ENCODE data around the gene PIK3CD.
A peak's percentile ranks its signal among the peaks of the same experiment; 100 is the strongest.
"Not testable (repeated sequence)": the region's sequence is repeated elsewhere in the genome, so short reads cannot be mapped to it uniquely, and the experiment has no call there.

The PIK3CD gene

DNA sequence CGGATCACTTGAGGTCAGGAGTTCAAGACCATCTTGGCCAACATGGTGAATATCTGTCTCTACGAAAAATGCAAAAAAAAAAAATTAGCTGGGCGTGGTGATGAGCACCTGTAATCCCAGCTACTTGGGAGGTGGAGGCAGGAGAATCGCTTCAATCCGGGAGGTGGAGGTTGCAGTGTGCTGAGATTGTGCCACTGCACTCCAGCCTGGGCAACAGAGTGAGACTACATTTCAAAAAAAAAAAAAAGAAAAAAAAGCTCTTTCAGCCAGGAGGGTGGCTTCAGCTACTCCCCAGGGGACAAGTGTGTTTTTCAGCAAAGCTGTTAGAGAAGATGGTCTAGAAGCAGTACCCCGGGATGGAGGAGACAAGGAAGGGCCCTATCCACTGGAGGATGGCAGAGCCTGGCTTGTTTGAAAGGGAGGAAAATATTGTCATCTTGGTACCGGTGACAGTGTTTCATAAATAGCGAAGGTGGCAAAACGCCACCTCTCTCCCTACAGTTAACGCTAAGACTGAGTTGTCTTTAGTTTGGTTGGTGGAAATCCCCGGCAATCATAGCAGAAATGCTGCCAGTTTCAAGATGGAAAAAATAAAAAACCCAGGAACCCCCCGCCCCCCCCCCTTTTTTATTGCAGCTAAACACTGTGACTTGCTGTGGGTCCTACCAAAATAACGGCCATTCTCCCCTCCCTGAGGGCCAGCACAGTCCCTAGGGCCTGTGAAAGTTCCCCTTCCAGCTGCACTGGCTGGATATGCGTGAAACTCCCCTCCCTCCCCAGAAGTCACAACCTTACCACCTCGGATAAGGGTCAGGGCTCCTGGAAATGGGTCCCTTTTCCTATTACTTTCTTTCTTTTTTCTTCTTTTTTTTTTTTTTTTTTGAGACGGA, 3.5 kb downstream of the PIK3CD start:
- no peak for DNase-seq

- DNase-seq = peak; percentile 53
Observed at GRCh38 chr1:9655836-9656235, 4.3 kb downstream of the PIK3CD start.

GRCh38 chr1:9657521-9658032, 6.0 kb downstream of the PIK3CD start:
- DNase-seq = no peak

GRCh38 chr1:9658199-9658598, 6.7 kb downstream of the PIK3CD start:
- DNase-seq = no peak

GRCh38 chr1:9659328-9659727, 7.8 kb downstream of the PIK3CD start:
- DNase-seq = peak; percentile 76

DNA sequence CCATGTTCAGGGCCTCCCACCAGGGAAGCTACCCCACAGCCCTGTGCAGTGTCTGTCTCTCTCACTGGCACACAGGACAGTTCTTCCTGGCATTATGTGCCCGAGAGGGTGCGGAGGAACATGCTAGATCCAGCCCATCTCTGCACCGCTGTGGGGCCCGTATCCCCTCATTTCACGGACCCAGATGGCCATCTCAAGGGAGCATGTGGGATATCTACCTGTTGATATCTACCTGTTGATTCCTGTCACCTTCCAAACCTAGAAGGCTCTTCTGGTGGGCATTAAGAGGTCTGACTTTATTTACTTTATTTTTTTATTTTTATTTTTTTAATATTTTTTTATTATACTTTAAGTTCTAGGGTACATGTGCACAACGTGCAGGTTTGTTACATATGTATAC, 11.7 kb downstream of the PIK3CD start:
- no peak for DNase-seq

DNA sequence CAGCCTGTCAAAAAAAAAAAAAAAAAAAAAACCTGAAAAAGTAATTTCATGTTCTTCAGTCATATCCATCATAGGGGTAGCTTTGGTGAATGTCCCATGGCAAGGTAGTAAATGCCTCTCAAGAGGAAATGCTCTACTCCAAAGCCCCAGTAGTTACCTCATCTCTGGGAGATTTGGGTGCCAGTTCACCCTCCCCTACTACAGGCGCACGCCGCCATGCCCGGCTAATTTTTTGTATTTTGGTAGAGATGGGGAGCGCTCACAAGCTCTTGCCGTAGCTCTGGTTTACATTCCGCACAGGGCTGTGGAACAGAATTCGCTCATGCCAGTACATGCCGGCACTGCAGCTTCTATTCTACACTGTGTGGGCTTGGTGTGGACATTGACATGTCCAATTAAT, 13.7 kb downstream of the PIK3CD start:
- DNase-seq = no peak

- no peak for DNase-seq
Observed at GRCh38 chr1:9668080-9668479, 16.5 kb downstream of the PIK3CD start.

GRCh38 chr1:9670085-9670484, 18.6 kb downstream of the PIK3CD start:
- peak; percentile 87 for DNase-seq

GRCh38 chr1:9671377-9672140, 20.0 kb downstream of the PIK3CD start:
- DNase-seq = no peak

DNA sequence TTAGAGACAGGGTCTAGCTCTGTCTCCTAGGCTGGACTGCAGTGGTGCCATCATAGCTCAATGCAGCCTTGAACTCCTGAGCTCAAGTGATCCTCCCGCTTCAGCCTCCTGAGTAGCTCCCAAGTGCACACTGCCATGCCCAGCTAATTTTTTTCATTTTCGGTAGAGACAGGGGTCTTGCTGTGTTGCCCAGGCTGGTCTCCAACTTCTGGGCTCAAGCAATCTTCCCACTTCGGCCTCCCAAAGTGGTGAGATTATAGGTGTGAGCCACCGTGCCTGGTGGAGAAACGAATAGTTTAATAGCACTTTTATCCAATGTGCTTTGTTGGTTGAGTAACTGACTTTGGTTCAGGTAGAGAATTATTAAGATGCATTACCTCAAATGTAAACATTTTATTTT, 20.9 kb downstream of the PIK3CD start:
- no peak for DNase-seq

DNA sequence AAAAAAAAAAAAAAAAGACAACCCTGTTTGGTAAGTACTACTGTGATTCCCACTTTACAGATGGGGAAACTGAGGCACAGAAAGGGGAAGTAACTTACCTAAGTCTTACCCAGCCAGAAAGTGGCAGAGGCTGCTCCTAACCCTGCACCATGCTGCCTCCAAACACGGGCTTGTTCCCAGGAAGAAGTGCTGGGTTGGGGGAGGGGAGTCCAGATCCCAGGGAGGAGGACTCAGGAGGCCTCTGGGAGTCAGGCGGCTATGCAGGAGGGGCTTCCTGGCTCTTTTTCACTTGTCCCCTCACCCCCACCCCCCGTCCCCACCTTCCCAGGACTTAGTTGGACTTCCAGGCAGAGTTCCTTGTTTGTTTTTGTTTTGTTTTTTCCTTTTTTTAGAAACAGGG, 23.9 kb downstream of the PIK3CD start:
- DNase-seq = no peak

- DNase-seq = not testable (repeated sequence)
Observed at GRCh38 chr1:9676128-9676527, 24.6 kb downstream of the PIK3CD start.

GRCh38 chr1:9676815-9677393, 25.4 kb downstream of the PIK3CD start:
- no peak for DNase-seq

DNA sequence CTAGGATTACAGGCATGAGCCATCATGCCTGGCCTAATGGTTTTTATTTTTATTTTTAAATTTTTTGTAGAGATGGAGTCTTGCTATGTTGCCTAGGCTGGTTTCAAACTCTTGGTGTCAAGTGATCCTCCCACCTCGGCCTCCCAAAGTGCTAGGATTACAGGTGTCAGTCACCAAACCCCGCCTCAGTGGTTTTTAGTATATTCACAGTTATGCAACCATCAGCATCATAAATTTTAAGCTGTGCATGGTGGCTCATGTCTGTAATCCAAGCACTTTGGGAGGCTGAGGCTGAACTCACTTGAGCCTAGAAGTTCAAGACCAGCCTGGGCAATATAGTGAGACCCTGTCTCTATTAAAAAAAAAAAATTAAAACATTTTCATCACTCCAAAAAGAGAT, 28.6 kb downstream of the PIK3CD start:
- no peak for DNase-seq

GRCh38 chr1:9680828-9681227, 29.3 kb downstream of the PIK3CD start:
- no peak for DNase-seq

GRCh38 chr1:9684801-9685200, 33.3 kb downstream of the PIK3CD start:
- DNase-seq = no peak

DNA sequence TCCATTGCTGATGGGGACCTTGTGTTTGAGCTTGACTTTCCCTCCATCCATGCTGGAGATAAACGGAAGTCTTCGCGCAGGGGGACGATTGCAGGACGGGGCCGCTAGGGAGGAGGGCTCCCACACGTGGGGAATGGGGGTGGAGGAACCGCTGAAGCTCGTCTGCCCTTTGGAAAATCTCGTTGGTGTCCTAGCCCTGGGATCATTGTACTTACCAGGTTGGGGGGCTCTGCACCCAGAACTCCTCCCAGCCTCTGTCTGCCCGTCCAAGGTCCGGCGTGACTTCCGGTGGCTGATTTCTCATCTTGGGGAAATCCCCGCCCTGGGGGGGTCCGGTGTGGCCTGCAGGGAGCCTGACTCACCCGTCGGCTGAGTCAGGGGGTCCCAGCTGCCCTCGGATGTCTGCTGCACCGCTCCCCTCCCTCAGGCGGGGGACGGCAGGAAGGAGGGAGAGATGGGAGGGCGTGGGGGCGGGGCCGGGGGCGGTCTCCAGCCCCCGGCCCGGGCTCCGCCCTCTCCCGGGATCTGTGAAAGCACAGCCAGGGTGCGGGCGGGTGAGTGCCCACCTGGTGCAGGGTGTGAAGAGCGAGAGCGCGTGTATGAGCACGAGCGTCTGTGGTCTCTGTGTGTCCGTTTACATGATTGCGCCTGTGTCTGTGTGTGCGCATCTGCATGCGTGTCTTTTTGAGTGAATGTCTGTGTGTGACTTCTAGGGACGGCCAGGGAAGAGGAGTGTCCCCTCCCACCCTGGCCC, 35.8 kb downstream of the PIK3CD start:
- DNase-seq = peak; percentile 72

- no peak for DNase-seq
Observed at GRCh38 chr1:9687874-9688582, 36.5 kb downstream of the PIK3CD start.

- no peak for DNase-seq
Observed at GRCh38 chr1:9688599-9688998, 37.1 kb downstream of the PIK3CD start.

GRCh38 chr1:9689011-9689706, 37.6 kb downstream of the PIK3CD start:
- DNase-seq = peak; percentile 81
